Right lobe of liver (tissue), 6 donors: ENCODE results near the gene CCDC60. TPM values are rescaled to one million over a fixed set of nuclear protein-coding genes. Genes with fewer than 3 reads are reported as not detected.

Experiments
- ATAC-seq, 4 donors: fragments of 200-7000 bp; cut with Tn5 transposase; one replicate each; pipeline ENCODE4 v1.9.1; 2020; ENCODE audit warnings: mild to moderate bottlenecking in 4 of 4, moderate library complexity in 4 of 4
- DNase-seq, 3 donors: peaks; one replicate each; pipeline ENCODE4 v3.0.0-alpha.2; 2020
- H3K27ac ChIP-seq, 3 donors: fragments of 200-600 bp; one replicate each; pipeline ENCODE4 v1.8.0; 2022
- H3K27me3 ChIP-seq, 2 donors: fragments of 200-600 bp; one replicate each; pipeline ENCODE4 v1.8.0; 2022
- H3K36me3 ChIP-seq, 4 donors: fragments of 200-600 bp; sonication (generic) in 1 of 4; one replicate each; pipeline versions ENCODE4 v1.5.1 to v1.8.0; 2017 to 2022; ENCODE audit warnings: control low read depth in 1 of 4
- H3K4me1 ChIP-seq, 4 donors: fragments of 200-600 bp; sonication (generic) in 1 of 4; one replicate each; pipeline versions ENCODE4 v1.5.1 to v1.8.0; 2017 to 2022; ENCODE audit warnings: control low read depth in 1 of 4
- H3K4me3 ChIP-seq, 3 donors: fragments of 200-600 bp; one replicate each; pipeline ENCODE4 v1.8.0; 2022
- H3K9me3 ChIP-seq, 4 donors: fragments of 200-600 bp; sonication (generic) in 1 of 4; one replicate each; pipeline versions ENCODE4 v1.5.1 to v1.8.0; 2017 to 2022; ENCODE audit warnings: control low read depth in 1 of 4
- CTCF ChIP-seq, 4 donors: fragments of 200-600 bp in 3 of 4; fragments of 450-650 bp in 1 of 4; IDR thresholded peaks; one replicate each; pipeline versions ENCODE4 v1.5.1 to v1.8.0; 2016 to 2022; ENCODE audit warnings: antibody characterized with exemption in 4 of 4, mild to moderate bottlenecking in 2 of 4
- POLR2A ChIP-seq: fragments of 450-650 bp; IDR thresholded peaks from one replicate; pipeline ENCODE4 v1.6.1; 2017; ENCODE audit warnings: antibody characterized with exemption, mild to moderate bottlenecking
- WGBS: methylation state at CpG from one replicate; pipeline ENCODE4 v1.1.6; 2018; ENCODE audit warnings: low coverage, low lambda C conversion rate; ENCODE audit not compliant: insufficient coverage; ENCODE audit errors: missing lambda C conversion rate; 5-methylcytosine and 5-hydroxymethylcytosine counted together
- intact Hi-C, 2 donors: fragments of 100-400 bp; cut with DNase I; formaldehyde crosslinking; loops; one replicate each; pipeline versions ENCODE4 v1.11.2 to v1.14.1; 2022
- total RNA-seq, 6 experiments: library from RNA; depleted of rRNA in 2 of 6; stranded (reverse); fragments of >200 nt in 2 of 6; fragmentation: NEBNext Ultra II Directional in 3 of 6; extraction: Animal tissue kit (Norgen Biotek cat#: 25700) in 3 of 6; gene quantifications; one replicate each; pipeline versions ENCODE4 v1.1.0 to v1.2.4, GENCODE V29; 2016 to 2023
- donor health status: DM: no; HTN: yes; CAD: no.
- donor health status: DM: no; HTN: no; CAD: no.
- donor health status: DM: no; HTN: no; CAD: no.
- donor health status: DM: no; HTN: yes; CAD: no.
- donor health status: DM: no; HTN: yes; CAD: no.

Gene CCDC60
- total RNA-seq, 6 experiments from 2014 or later: not detected

DNA sequence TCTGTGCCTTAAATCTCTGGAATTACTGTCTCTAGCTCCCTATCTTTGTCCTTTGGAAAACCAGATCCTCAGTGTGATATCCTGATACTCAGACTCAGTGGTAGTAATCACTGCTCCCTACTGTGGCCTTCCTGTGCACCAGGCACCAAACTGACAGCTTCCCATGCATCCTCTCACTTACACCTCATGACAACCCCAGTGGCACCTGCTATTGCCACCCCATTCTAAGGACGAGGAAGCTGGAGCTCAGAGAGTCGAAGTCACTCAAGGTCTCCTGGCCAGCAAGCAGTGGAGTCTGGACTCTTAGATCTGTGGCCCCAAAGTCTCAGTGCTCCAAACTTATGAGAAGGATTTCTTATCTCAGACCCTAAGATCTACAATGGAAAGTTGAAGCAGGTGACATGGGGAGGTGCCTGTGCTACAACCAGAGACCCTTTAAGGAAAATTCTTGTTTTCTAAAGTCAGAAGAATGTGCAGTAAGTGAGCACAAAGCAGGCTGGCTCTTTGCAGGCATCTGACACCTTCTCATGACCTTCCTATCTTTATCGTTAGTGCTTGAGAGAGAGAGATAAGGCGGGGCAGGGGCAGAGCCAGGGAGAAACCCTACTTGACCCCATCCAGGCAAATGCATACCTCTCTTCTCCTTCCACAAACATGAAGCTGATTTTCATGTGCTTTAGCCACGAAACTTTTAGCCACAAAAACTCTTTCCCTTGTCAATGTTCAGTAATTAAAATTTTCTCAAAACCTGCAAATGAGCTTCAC is 47.1 kb downstream of the CCDC60 start:
- Histone ChIP-seq H3K4me3 (no peak overlapping the region), H3K36me3 (no peaks in the 10 kb centered on the region), H3K27ac (no peak overlapping the region), H3K27me3 (no peaks in the 10 kb centered on the region), H3K4me1 (no peaks in the 10 kb centered on the region), H3K9me3 (no peaks in the 10 kb centered on the region)
- 54% methylated on average over 5 of the region's 5 CpGs for WGBS
- no peak for ATAC-seq
- intact Hi-C loops: no loop called here
- TF ChIP-seq CTCF (IDR thresholded peaks at IDR 0.05): no peak
- no peak for TF ChIP-seq POLR2A
- no peak for DNase-seq

DNA sequence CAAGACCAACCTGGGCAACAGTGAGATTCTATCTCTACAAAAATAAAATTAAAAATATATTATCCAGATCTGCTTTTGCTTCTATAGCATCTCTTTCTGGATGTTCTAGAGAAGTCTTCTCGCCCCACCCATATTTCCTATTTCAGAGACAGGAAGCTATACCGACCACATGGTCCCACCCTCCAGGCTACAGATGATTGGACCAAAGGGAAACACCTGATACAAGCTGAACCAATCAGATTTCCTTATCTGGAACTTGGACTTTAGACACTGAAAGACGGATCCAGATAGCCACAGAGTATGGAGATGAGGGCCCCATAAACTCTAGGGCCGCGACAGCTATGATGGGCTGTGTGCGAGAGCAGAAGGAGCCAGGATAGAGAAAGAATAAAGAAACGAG is 48.7 kb downstream of the CCDC60 start:
- H3K4me3 ChIP-seq: no peak overlapping the region
- intact Hi-C loops: no loop called here
- no peaks in the 10 kb centered on the region for H3K9me3 ChIP-seq
- no peaks in the 10 kb centered on the region for H3K4me1 ChIP-seq
- no peak for TF ChIP-seq CTCF (IDR thresholded peaks at IDR 0.05)
- no peak for TF ChIP-seq POLR2A
- no peaks in the 10 kb centered on the region for H3K36me3 ChIP-seq
- ATAC-seq (no peak), DNase-seq (no peak)
- H3K27ac ChIP-seq: no peak overlapping the region
- 70% methylated on average over 7 of the region's 7 CpGs for WGBS
- no peaks in the 10 kb centered on the region for H3K27me3 ChIP-seq

DNA sequence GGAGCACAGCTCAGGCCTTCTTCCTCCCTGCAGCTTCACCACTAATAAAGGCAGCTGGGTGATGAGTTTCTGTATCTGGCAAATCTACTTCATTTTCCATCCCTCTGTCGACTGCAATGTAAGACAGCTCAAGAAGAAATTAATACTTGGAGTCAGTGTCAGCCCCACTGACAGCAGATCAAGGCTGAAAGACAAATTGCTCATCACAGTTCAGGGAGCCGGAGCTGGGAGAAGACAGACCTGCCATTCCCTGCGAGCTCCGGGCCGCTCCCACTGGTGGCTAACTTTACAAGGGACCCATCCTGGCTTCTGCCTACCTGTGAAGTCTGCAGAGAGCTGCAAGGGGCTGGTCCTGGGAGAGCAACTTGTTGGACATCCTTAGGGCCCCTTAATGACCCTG is 49.8 kb downstream of the CCDC60 start:
- no peaks in the 10 kb centered on the region for H3K9me3 ChIP-seq
- H3K36me3 ChIP-seq: no peaks in the 10 kb centered on the region
- no peak for DNase-seq
- no peak overlapping the region for H3K4me3 ChIP-seq
- TF ChIP-seq POLR2A: no peak
- TF ChIP-seq CTCF (IDR thresholded peaks at IDR 0.05): no peak
- ATAC-seq: no peak
- no peaks in the 10 kb centered on the region for H3K4me1 ChIP-seq
- H3K27me3 ChIP-seq: no peaks in the 10 kb centered on the region
- intact Hi-C loops: no loop called here
- H3K27ac ChIP-seq: no peak overlapping the region
- 82% methylated on average over 5 of the region's 5 CpGs for WGBS

DNA sequence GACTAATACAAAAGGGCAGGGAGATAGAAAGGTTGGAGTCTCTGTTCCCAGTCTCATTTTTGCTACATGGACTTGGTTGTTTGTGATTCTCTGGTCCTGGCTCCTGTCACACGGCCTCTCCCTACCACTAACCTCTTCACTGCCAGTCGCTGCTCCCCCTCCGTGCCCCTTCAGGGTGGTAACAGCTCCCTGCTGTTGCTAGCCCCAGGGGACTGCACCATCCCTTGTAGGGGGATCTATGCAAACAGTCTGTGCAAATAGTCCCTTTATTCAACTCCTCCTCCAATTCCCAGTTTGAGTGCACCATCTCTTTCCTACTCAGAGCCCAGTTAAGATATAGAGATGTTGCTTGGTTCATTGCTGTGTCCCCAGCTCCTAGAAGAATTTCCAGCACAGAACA is 51.1 kb downstream of the CCDC60 start:
- no peak overlapping the region for H3K27ac ChIP-seq
- H3K4me3 ChIP-seq: no peak overlapping the region
- H3K4me1 ChIP-seq: no peaks in the 10 kb centered on the region
- TF ChIP-seq POLR2A (no peak), CTCF (IDR thresholded peaks at IDR 0.05) (no peak)
- ATAC-seq (no peak), DNase-seq (no peak)
- WGBS: 81% methylated on average over 3 of the region's 3 CpGs
- H3K9me3 ChIP-seq: no peaks in the 10 kb centered on the region
- intact Hi-C loops: no loop called here
- no peaks in the 10 kb centered on the region for H3K36me3 ChIP-seq
- no peaks in the 10 kb centered on the region for H3K27me3 ChIP-seq

GRCh38 chr12:119389687-119390086 is 55.2 kb downstream of the CCDC60 start:
- Histone ChIP-seq H3K27me3 (no peaks in the 10 kb centered on the region), H3K4me1 (no peaks in the 10 kb centered on the region), H3K27ac (no peak overlapping the region), H3K4me3 (no peak overlapping the region), H3K36me3 (no peaks in the 10 kb centered on the region), H3K9me3 (no peaks in the 10 kb centered on the region)
- DNase-seq: no peak
- intact Hi-C loops: no loop called here
- ATAC-seq: no peak
- TF ChIP-seq CTCF (IDR thresholded peaks at IDR 0.05) (no peak), POLR2A (no peak)
